Keratinocyte (primary cell): Measurements from ENCODE around the gene SSH2. TPM values are rescaled to one million over a fixed set of nuclear protein-coding genes. Genes with fewer than 3 reads are reported as not detected.

Experiments used
- DNase-seq: peaks from one replicate; pipeline ENCODE4 v3.0.0-alpha.2; 2011; ENCODE audit warnings: low read depth, missing footprints, low spot score
- FAIRE-seq: peaks from 2 replicates; lab custom pipeline; 2011; peaks lifted over from hg19 to GRCh38; lab: Jason Lieb, UNC
- H2AFZ ChIP-seq: 2 replicates; pipeline ENCODE4 v1.6.0; 2012; ENCODE audit warnings: low read length, control low read depth, inconsistent platforms; ENCODE audit not compliant: control insufficient read depth
- H3K27ac ChIP-seq: 2 replicates; pipeline ENCODE4 v1.5.1; 2011; ENCODE audit warnings: low read length; ENCODE audit not compliant: control insufficient read depth, insufficient read depth
- H3K27me3 ChIP-seq: 3 replicates; pipeline ENCODE4 v1.6.0; 2011; ENCODE audit warnings: low read length; ENCODE audit not compliant: control insufficient read depth, insufficient read depth; ENCODE audit errors: extremely low read depth
- H3K36me3 ChIP-seq, 2 experiments: 2 replicates in 1 of 2; 3 replicates in 1 of 2; pipeline ENCODE4 v1.5.1; 2011; ENCODE audit warnings: low read length in 2 of 2, mild to moderate bottlenecking in 1 of 2; ENCODE audit not compliant: control insufficient read depth in 2 of 2, insufficient read depth in 2 of 2; ENCODE audit errors: extremely low read depth in 1 of 2
- H3K4me1 ChIP-seq: 3 replicates; pipeline ENCODE4 v1.5.1; 2011; ENCODE audit warnings: low read length; ENCODE audit not compliant: control insufficient read depth, insufficient read depth; ENCODE audit errors: extremely low read depth
- H3K4me2 ChIP-seq: 3 replicates; pipeline ENCODE4 v1.6.0; 2011; ENCODE audit warnings: low read depth, low read length; ENCODE audit not compliant: control insufficient read depth, insufficient read depth; ENCODE audit errors: extremely low read depth
- H3K4me3 ChIP-seq, 3 experiments: fragments of 200-600 bp in 1 of 3; sonication (generic) in 1 of 3; 2 replicates in 2 of 3; 3 replicates in 1 of 3; pipeline ENCODE4 v1.5.1; 2011 to 2016; ENCODE audit warnings: low read length in 3 of 3, mild to moderate bottlenecking in 3 of 3, control low read depth in 2 of 3, inconsistent platforms in 1 of 3, low read depth in 1 of 3, mixed read lengths in 1 of 3, mixed run types in 1 of 3, moderate library complexity in 1 of 3; ENCODE audit not compliant: control insufficient read depth in 2 of 3, insufficient read depth in 2 of 3; ENCODE audit errors: extremely low read depth in 1 of 3
- H3K79me2 ChIP-seq: 2 replicates; pipeline ENCODE4 v1.6.0; 2012; ENCODE audit warnings: low read length; ENCODE audit not compliant: control insufficient read depth, insufficient read depth
- H3K9ac ChIP-seq: 3 replicates; pipeline ENCODE4 v1.6.0; 2011; ENCODE audit warnings: low read length; ENCODE audit not compliant: control insufficient read depth, insufficient read depth; ENCODE audit errors: extremely low read depth
- H3K9me1 ChIP-seq: 3 replicates; pipeline ENCODE4 v1.6.0; 2011; ENCODE audit warnings: low read length; ENCODE audit not compliant: control insufficient read depth, insufficient read depth; ENCODE audit errors: extremely low read depth
- H3K9me3 ChIP-seq: 2 replicates; pipeline ENCODE4 v1.5.1; 2012; ENCODE audit warnings: low read depth, low read length; ENCODE audit not compliant: control insufficient read depth
- H4K20me1 ChIP-seq: 3 replicates; pipeline ENCODE4 v1.6.0; 2011; ENCODE audit warnings: low read length; ENCODE audit not compliant: control insufficient read depth, insufficient read depth; ENCODE audit errors: extremely low read depth
- EZH2 ChIP-seq: IDR thresholded peaks from one replicate; pipeline ENCODE4 v1.6.1; 2012; ENCODE audit warnings: inconsistent platforms, mild to moderate bottlenecking, low read length, moderate library complexity
- dilution Hi-C: fragments of 300-500 bp; cut with MboI; formaldehyde crosslinking; loops from one replicate; pipeline ENCODE4 v1.7.0; 2020; ENCODE audit warnings: low sequenced_read_pairs; ENCODE audit not compliant: extremely low pct_ligation_motif_present
- polyA plus RNA-seq, 5 experiments: library from polyadenylated mRNA; depleted of rRNA in 3 of 5; stranded (reverse) in 3 of 5; stranded (forward) in 1 of 5; unstranded in 1 of 5; fragments of >200 nt; gene quantifications; 1 replicate in 1 of 5; 2 replicates in 3 of 5; 3 replicates in 1 of 5; pipeline versions ENCODE4 v1.2.1 to v1.2.3, GENCODE V29; 2011 to 2012; ENCODE audit warnings: missing spikeins in 2 of 5, low read depth in 1 of 5, low replicate concordance in 1 of 5
- TF ChIP-seq, protein P1 (sequence below), 3 experiments: IDR thresholded peaks in 1 of 3; conservative IDR thresholded peaks in 1 of 3; optimal IDR thresholded peaks in 1 of 3; 2 replicates in 2 of 3; 3 replicates in 1 of 3; pipeline versions ENCODE3 to v1.5.1; 2011; ENCODE audit warnings: low read length in 3 of 3, mild to moderate bottlenecking in 3 of 3, moderate library complexity in 2 of 3, control low read depth in 1 of 3, inconsistent platforms in 1 of 3; ENCODE audit not compliant: insufficient read depth in 2 of 3; ENCODE audit errors: extremely low read depth in 1 of 3

Gene SSH2
- polyA plus RNA-seq, 1 donor (not counting 4 experiments of a cell fraction or from before 2014, with no cell fraction given): 13.9 TPM

DNA sequence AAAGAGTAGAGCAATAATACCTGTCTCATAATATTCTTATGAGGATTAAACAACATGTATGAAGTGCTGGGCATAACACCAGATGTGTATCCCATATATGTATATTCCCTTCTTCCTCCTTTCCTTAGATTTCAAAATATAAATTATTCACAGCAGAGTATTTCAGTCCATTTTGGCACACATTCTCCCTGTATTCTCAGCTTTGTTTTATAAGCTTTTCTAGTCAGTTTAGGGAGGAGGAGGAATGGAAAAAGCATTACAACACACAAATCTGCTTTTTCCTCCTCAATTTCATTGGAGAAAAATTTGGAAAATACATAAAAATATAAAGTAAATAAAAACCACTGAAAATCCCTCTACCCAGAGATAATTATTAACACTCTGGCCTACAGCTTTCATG lies 260.8 kb downstream of the SSH2 start:
- dilution Hi-C loops: no loop called here
- Histone ChIP-seq H2AFZ (no peak overlapping the region), H3K4me2 (no peak overlapping the region), H3K9me1 (no peaks in the 10 kb centered on the region), H3K4me3 (no peak overlapping the region), H3K36me3 (peaks cover 6 to 10% of the 10 kb centered on the region in 2 experiments), H3K79me2 (no peaks in the 10 kb centered on the region), H3K27ac (no peak overlapping the region), H4K20me1 (no peaks in the 10 kb centered on the region), H3K9me3 (no peaks in the 10 kb centered on the region), H3K9ac (no peak overlapping the region), H3K4me1 (peaks cover 16% of the 10 kb centered on the region), H3K27me3 (no peaks in the 10 kb centered on the region)
- DNase-seq (no peak), FAIRE-seq (no peak)
- TF ChIP-seq, protein P1, sequence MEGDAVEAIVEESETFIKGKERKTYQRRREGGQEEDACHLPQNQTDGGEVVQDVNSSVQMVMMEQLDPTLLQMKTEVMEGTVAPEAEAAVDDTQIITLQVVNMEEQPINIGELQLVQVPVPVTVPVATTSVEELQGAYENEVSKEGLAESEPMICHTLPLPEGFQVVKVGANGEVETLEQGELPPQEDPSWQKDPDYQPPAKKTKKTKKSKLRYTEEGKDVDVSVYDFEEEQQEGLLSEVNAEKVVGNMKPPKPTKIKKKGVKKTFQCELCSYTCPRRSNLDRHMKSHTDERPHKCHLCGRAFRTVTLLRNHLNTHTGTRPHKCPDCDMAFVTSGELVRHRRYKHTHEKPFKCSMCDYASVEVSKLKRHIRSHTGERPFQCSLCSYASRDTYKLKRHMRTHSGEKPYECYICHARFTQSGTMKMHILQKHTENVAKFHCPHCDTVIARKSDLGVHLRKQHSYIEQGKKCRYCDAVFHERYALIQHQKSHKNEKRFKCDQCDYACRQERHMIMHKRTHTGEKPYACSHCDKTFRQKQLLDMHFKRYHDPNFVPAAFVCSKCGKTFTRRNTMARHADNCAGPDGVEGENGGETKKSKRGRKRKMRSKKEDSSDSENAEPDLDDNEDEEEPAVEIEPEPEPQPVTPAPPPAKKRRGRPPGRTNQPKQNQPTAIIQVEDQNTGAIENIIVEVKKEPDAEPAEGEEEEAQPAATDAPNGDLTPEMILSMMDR (optimal IDR thresholded peaks at IDR 0.05 in 1 of 3, IDR thresholded peaks at IDR 0.05 in 1 of 3, conservative IDR thresholded peaks at IDR 0.05 in 1 of 3; ENCODE audit: extremely low read depth in 1 of 3, insufficient read depth in 2 of 3, low read length in 3 of 3): no peak
- no peak for TF ChIP-seq EZH2

DNA sequence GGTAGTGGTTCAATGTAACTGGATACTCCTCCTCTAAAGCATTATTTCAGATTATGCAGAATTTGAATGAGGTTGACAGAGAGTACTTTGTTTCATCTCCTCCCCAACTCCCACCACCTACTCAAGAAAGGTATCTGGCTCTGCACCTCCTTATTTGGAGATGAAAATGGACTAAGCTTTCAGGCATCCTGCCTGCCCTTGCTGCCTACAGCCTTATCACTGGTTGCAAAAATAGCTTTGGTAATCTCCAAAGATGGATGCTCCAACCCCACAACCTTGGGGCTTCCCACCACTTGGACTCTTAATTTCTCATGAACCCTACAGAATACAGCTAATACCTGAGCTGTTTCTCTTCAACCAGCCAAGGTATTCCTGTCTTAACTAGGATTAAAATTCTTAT lies 262.1 kb downstream of the SSH2 start:
- FAIRE-seq (no peak), DNase-seq (no peak)
- Histone ChIP-seq H3K9me1 (no peaks in the 10 kb centered on the region), H3K79me2 (no peaks in the 10 kb centered on the region), H4K20me1 (no peaks in the 10 kb centered on the region), H2AFZ (no peak overlapping the region), H3K36me3 (peaks cover 6 to 8% of the 10 kb centered on the region in 2 experiments), H3K4me3 (no peak overlapping the region), H3K9ac (no peak overlapping the region), H3K4me2 (no peak overlapping the region), H3K9me3 (no peaks in the 10 kb centered on the region), H3K4me1 (peaks cover 16% of the 10 kb centered on the region), H3K27me3 (no peaks in the 10 kb centered on the region), H3K27ac (no peak overlapping the region)
- TF ChIP-seq, protein P1 (optimal IDR thresholded peaks at IDR 0.05 in 1 of 3, IDR thresholded peaks at IDR 0.05 in 1 of 3, conservative IDR thresholded peaks at IDR 0.05 in 1 of 3; ENCODE audit: extremely low read depth in 1 of 3, insufficient read depth in 2 of 3, low read length in 3 of 3): no peak
- TF ChIP-seq EZH2: no peak
- dilution Hi-C loops: no loop called here
